Measurements from ENCODE around the gene ENG.
"Not testable (repeated sequence)": the region's sequence is repeated elsewhere in the genome, so short reads cannot be mapped to it uniquely, and the experiment has no call there.

The ENG gene
- 0.62 to 0.88 reads per million in 2 donors for total RNA-seq

GRCh38 chr9:127854184-127854806 is at the start of gene ENG:
Gene ENG, minus strand, starts transcription at chr9:127854658. Its CDS starts 303 bp downstream, at chr9:127854355.
- DNase-seq, result no peak

- peak in 4 of 5 experiments; percentile 33 to 89 (median 56) for DNase-seq
Observed at GRCh38 chr9:127903557-127904475, 49.4 kb upstream of the ENG start.

- peak; percentile 47 to 76 (median 56) for DNase-seq
Observed at GRCh38 chr9:127899128-127899943, 44.9 kb upstream of the ENG start, which contains the start of gene ST6GALNAC6. Gene ST6GALNAC6, minus strand, starts transcription at chr9:127899603. Its CDS starts 1,622 bp downstream, at chr9:127897981.

GRCh38 chr9:127898433-127899127 is 44.1 kb upstream of the ENG start:
- no peak for DNase-seq

- DNase-seq, result no peak
Observed at GRCh38 chr9:127897193-127897692, 42.8 kb upstream of the ENG start.

GRCh38 chr9:127896395-127897192 is 42.1 kb upstream of the ENG start:
- no peak for DNase-seq

GRCh38 chr9:127895811-127896210 is 41.4 kb upstream of the ENG start:
- DNase-seq, result no peak

- no peak for DNase-seq
Observed at GRCh38 chr9:127893392-127893791, 38.9 kb upstream of the ENG start.

- DNase-seq, result no peak
Observed at GRCh38 chr9:127892831-127893230, 38.4 kb upstream of the ENG start.

GRCh38 chr9:127890053-127890452 is 35.6 kb upstream of the ENG start:
- DNase-seq, result no peak

- DNase-seq, result peak in 1 of 5 experiments; percentile 35
Observed at GRCh38 chr9:127887792-127888191, 33.3 kb upstream of the ENG start.

- DNase-seq, result no peak
Observed at GRCh38 chr9:127886401-127886972, 32.0 kb upstream of the ENG start.

GRCh38 chr9:127885508-127886281 is 31.2 kb upstream of the ENG start:
- DNase-seq, result no peak

GRCh38 chr9:127884976-127885490 is 30.6 kb upstream of the ENG start:
- DNase-seq, result no peak

GRCh38 chr9:127884427-127884911 is 30.0 kb upstream of the ENG start:
- DNase-seq, result no peak

GRCh38 chr9:127883959-127884358 is 29.5 kb upstream of the ENG start:
- no peak for DNase-seq

- not testable (repeated sequence) for DNase-seq
Observed at GRCh38 chr9:127881715-127882114, 27.3 kb upstream of the ENG start.

GRCh38 chr9:127880143-127880542 is 25.7 kb upstream of the ENG start:
- DNase-seq, result no peak

- DNase-seq, result no peak
Observed at GRCh38 chr9:127878652-127879390, 24.4 kb upstream of the ENG start.
